Endothelial cell of umbilical vein (primary cell): ENCODE data around the gene TREML1. TPM values are rescaled to one million over a fixed set of nuclear protein-coding genes. Genes with fewer than 3 reads are reported as not detected.

ENCODE experiments used
- BruUV-seq: library from RNA; stranded (reverse); fragments of 400-500 nt; replicated peaks from 2 replicates; lab custom pipeline; 2021; lab: Mats Ljungman, UMichigan
- CTCF ChIA-PET: fragments of 300-600, 350-600 bp; sonication (Branson Sonifier 250); formaldehyde crosslinking; loops from one replicate; lab custom pipeline; 2021; ENCODE audit warnings: antibody characterized with exemption, inconsistent platforms; lab: Charles Lee
- POLR2A ChIA-PET: fragments of 300-600, 350-600 bp; sonication (Branson Sonifier 250); formaldehyde crosslinking; loops from one replicate; lab custom pipeline; 2021; ENCODE audit warnings: antibody characterized with exemption, inconsistent platforms; lab: Charles Lee
- DNase-seq: peaks from one replicate; pipeline ENCODE4 v3.0.0-alpha.2; 2011; ENCODE audit warnings: low read depth, low spot score
- FAIRE-seq: peaks from 2 replicates; lab custom pipeline; 2011; peaks lifted over from hg19 to GRCh38; lab: Jason Lieb, UNC
- H2AFZ ChIP-seq: 2 replicates; pipeline ENCODE4 v1.6.0; 2012; ENCODE audit warnings: low read depth, low read length, control low read depth, inconsistent platforms
- H3K27ac ChIP-seq: 2 replicates; pipeline ENCODE4 v1.5.1; 2011; ENCODE audit warnings: low read depth, mild to moderate bottlenecking, control low read depth, low read length, moderate library complexity; ENCODE audit not compliant: insufficient read depth
- H3K27me3 ChIP-seq, 2 experiments: 2 replicates each; pipeline versions ENCODE4 v1.6.0 to v1.6.1; 2011; ENCODE audit warnings: low read length in 2 of 2, mixed read lengths in 1 of 2; ENCODE audit not compliant: control insufficient read depth in 2 of 2, insufficient read depth in 2 of 2
- H3K36me3 ChIP-seq, 2 experiments: 2 replicates in 1 of 2; 3 replicates in 1 of 2; pipeline ENCODE4 v1.5.1; 2011; ENCODE audit warnings: low read length in 2 of 2, mild to moderate bottlenecking in 1 of 2, moderate library complexity in 1 of 2; ENCODE audit not compliant: control insufficient read depth in 2 of 2, insufficient read depth in 2 of 2; ENCODE audit errors: extremely low read depth in 1 of 2
- H3K4me1 ChIP-seq: 3 replicates; pipeline ENCODE4 v1.5.1; 2011; ENCODE audit warnings: mild to moderate bottlenecking, low read length; ENCODE audit not compliant: control insufficient read depth, insufficient read depth; ENCODE audit errors: extremely low read depth
- H3K4me2 ChIP-seq: 2 replicates; pipeline ENCODE4 v1.6.1; 2011; ENCODE audit warnings: low read length, control low read depth, mixed read lengths; ENCODE audit not compliant: insufficient read depth
- H3K4me3 ChIP-seq, 3 experiments: fragments of 200-600 bp in 1 of 3; sonication (generic), shearing (Covaris generic) in 1 of 3; replicated peaks in 1 of 3; 2 replicates each; pipeline ENCODE4 v1.5.1; 2011 to 2016; ENCODE audit warnings: control low read depth in 3 of 3, low read length in 3 of 3, mild to moderate bottlenecking in 2 of 3, inconsistent platforms in 1 of 3, low read depth in 1 of 3, moderate library complexity in 1 of 3; ENCODE audit not compliant: insufficient read depth in 1 of 3
- H3K79me2 ChIP-seq: 2 replicates; pipeline ENCODE4 v1.6.0; 2012; ENCODE audit warnings: low read length, inconsistent platforms; ENCODE audit not compliant: control insufficient read depth, insufficient read depth
- H3K9ac ChIP-seq: replicated peaks from 2 replicates; pipeline ENCODE3; 2011; ENCODE audit warnings: low read length, control low read depth; ENCODE audit not compliant: insufficient read depth; ENCODE audit errors: extremely low read depth
- H3K9me1 ChIP-seq: replicated peaks from 3 replicates; pipeline ENCODE4 v1.6.0; 2011; ENCODE audit warnings: mild to moderate bottlenecking, low read length; ENCODE audit not compliant: control insufficient read depth, insufficient read depth; ENCODE audit errors: extremely low read depth
- H3K9me3 ChIP-seq: replicated peaks from 2 replicates; pipeline ENCODE4 v1.5.1; 2012; ENCODE audit warnings: low read length, inconsistent platforms; ENCODE audit not compliant: control insufficient read depth, insufficient read depth
- H4K20me1 ChIP-seq: replicated peaks from 2 replicates; pipeline ENCODE3; 2011; ENCODE audit warnings: mild to moderate bottlenecking, low read length; ENCODE audit not compliant: control insufficient read depth, insufficient read depth; ENCODE audit errors: extremely low read depth
- CTCF ChIP-seq, 2 donors: IDR thresholded peaks; 1 replicate in 1 of 2; 2 replicates in 1 of 2; pipeline ENCODE4 v1.5.1; 2011; ENCODE audit warnings: low read length in 2 of 2, mild to moderate bottlenecking in 2 of 2, moderate library complexity in 2 of 2, control low read depth in 1 of 2, inconsistent platforms in 1 of 2, low read depth in 1 of 2; ENCODE audit not compliant: insufficient read depth in 1 of 2; ENCODE audit errors: extremely low read depth in 1 of 2
- EZH2 ChIP-seq: IDR thresholded peaks from 2 replicates; pipeline ENCODE4 v1.6.1; 2012; ENCODE audit warnings: borderline replicate concordance, low read depth, mild to moderate bottlenecking, moderate library complexity, low read length, inconsistent platforms; ENCODE audit not compliant: severe bottlenecking
- FOS ChIP-seq: IDR thresholded peaks from 2 replicates; pipeline ENCODE4 v1.6.1; 2011; ENCODE audit warnings: mild to moderate bottlenecking, low read length, moderate library complexity, borderline replicate concordance; ENCODE audit not compliant: insufficient read depth
- GATA2 ChIP-seq: IDR thresholded peaks from 2 replicates; pipeline ENCODE4 v1.7.0; 2011; ENCODE audit warnings: low read depth, mild to moderate bottlenecking, moderate library complexity, mixed read lengths, low read length; ENCODE audit not compliant: insufficient read length, insufficient read depth
- JUN ChIP-seq: IDR thresholded peaks from 2 replicates; pipeline ENCODE4 v1.6.1; 2011; ENCODE audit warnings: borderline replicate concordance, low read depth; ENCODE audit not compliant: insufficient read length, insufficient read depth
- MYC ChIP-seq: IDR thresholded peaks from one replicate; pipeline ENCODE4 v1.6.1; 2011; ENCODE audit warnings: mild to moderate bottlenecking, low read depth, low read length
- POLR2A ChIP-seq: IDR thresholded peaks from 2 replicates; pipeline ENCODE4 v1.6.1; 2012; ENCODE audit warnings: low read depth, mild to moderate bottlenecking, control low read depth, low read length
- POLR2AphosphoS5 ChIP-seq: IDR thresholded peaks from 2 replicates; pipeline ENCODE4 v1.6.1; 2012; ENCODE audit warnings: low read depth, mild to moderate bottlenecking, control low read depth, low read length, moderate library complexity; ENCODE audit not compliant: insufficient read depth
- dilution Hi-C: fragments of 300-500 bp; cut with MboI; formaldehyde crosslinking; loops from one replicate; pipeline ENCODE4 v1.15.0; 2019; ENCODE audit warnings: low sequenced_read_pairs; ENCODE audit not compliant: extremely low pct_ligation_motif_present
- intact Hi-C: fragments of 100-400 bp; cut with micrococcal nuclease; formaldehyde crosslinking; loops from one replicate; pipeline ENCODE4 v1.10.0; 2022
- polyA plus RNA-seq, 4 experiments: library from polyadenylated mRNA; depleted of rRNA in 3 of 4; stranded (reverse) in 3 of 4; unstranded in 1 of 4; fragments of >200 nt; gene quantifications; 2 replicates each; pipeline versions ENCODE4 v1.2.1 to v1.2.3, GENCODE V29; 2011 to 2012; ENCODE audit warnings: missing spikeins in 1 of 4
- total RNA-seq: library from RNA; stranded (reverse); gene quantifications from 2 replicates; pipeline ENCODE4 v1.2.3, GENCODE V29; 2021
- TF ChIP-seq, protein P1 (sequence below): IDR thresholded peaks from 2 replicates; pipeline ENCODE4 v1.6.1; 2011; ENCODE audit not compliant: insufficient read depth, insufficient read length

The TREML1 gene
- total and polyA plus RNA-seq, 2 donors (not counting 3 experiments of a cell fraction or from before 2014, with no cell fraction given): not detected

- dilution Hi-C loops: no loop called here
- intact Hi-C loops: no loop called here
- Histone ChIP-seq H3K27me3 (peaks cover 3 to 7% of the 10 kb centered on the region in 2 experiments), H3K79me2 (no peaks in the 10 kb centered on the region), H3K4me2 (no peak overlapping the region), H3K9ac (no peak overlapping the region), H3K4me3 (no peak overlapping the region), H4K20me1 (no peaks in the 10 kb centered on the region), H3K27ac (no peak overlapping the region), H2AFZ (no peak overlapping the region), H3K4me1 (no peaks in the 10 kb centered on the region), H3K9me3 (no peaks in the 10 kb centered on the region), H3K36me3 (no peaks in the 10 kb centered on the region), H3K9me1 (no peaks in the 10 kb centered on the region)
- no peak for TF ChIP-seq CTCF (IDR thresholded peaks at IDR 0.05; ENCODE audit: extremely low read depth in 1 of 2, insufficient read depth in 1 of 2, low read depth in 1 of 2, low read length in 2 of 2)
- no peak for TF ChIP-seq MYC
- TF ChIP-seq POLR2AphosphoS5: no peak
- TF ChIP-seq GATA2: no peak
- TF ChIP-seq, protein P1, sequence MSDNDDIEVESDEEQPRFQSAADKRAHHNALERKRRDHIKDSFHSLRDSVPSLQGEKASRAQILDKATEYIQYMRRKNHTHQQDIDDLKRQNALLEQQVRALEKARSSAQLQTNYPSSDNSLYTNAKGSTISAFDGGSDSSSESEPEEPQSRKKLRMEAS: no peak
- no peak for TF ChIP-seq JUN
- TF ChIP-seq EZH2: no peak
- TF ChIP-seq POLR2A: no peak
- TF ChIP-seq FOS: no peak
- no peak for FAIRE-seq
- BruUV-seq: no TSS peak
- ChIA-PET POLR2A (no interaction called here), CTCF (interaction anchor here (1.2 kb wide), 1 partner anchor 12 kb away, joined by 4 read pairs; no protein-coding TSS in a partner anchor)
- no peak for DNase-seq
Observed at GRCh38 chr6:41199552-41200246, 45.6 kb upstream of the TREML1 start.
